Lower leg skin (tissue), 4 donors: ENCODE data around the gene TAOK3. TPM values are rescaled to one million over a fixed set of nuclear protein-coding genes. Genes with fewer than 3 reads are reported as not detected.
"Not testable (repeated sequence)": the region's sequence is repeated elsewhere in the genome, so short reads cannot be mapped to it uniquely, and the experiment has no call there.

Experiments
- DNase-seq, 2 donors: peaks; one replicate each; pipeline ENCODE4 v3.0.0-alpha.2; 2019; ENCODE audit warnings: low spot score in 2 of 2
- H3K4me3 ChIP-seq: fragments of 200-600 bp; sonication (generic); 2 replicates; pipeline ENCODE4 v1.5.1; 2017; ENCODE audit warnings: mild to moderate bottlenecking, low read depth; ENCODE audit not compliant: poor library complexity, severe bottlenecking
- CTCF ChIP-seq, 3 donors: fragments of 450-650 bp; IDR thresholded peaks; one replicate each; pipeline ENCODE4 v1.5.1; 2016; ENCODE audit warnings: antibody characterized with exemption in 3 of 3, mild to moderate bottlenecking in 3 of 3, moderate library complexity in 2 of 3
- POLR2A ChIP-seq, 2 donors: fragments of 450-650 bp; IDR thresholded peaks; one replicate each; pipeline ENCODE4 v1.6.1; 2016 to 2017; ENCODE audit warnings: antibody characterized with exemption in 2 of 2, mild to moderate bottlenecking in 1 of 2, moderate library complexity in 1 of 2
- WGBS, 2 donors: methylation state at CpG; one replicate each; pipeline ENCODE4 v1.1.5; 2018; 5-methylcytosine and 5-hydroxymethylcytosine counted together
- intact Hi-C: fragments of 100-400 bp; cut with DNase I; formaldehyde crosslinking; loops from one replicate; pipeline ENCODE4 v1.15.0; 2023; ENCODE audit warnings: low total_unique reads
- total RNA-seq, 4 donors: library from RNA; depleted of rRNA; stranded (reverse); fragments of >200 nt; gene quantifications; one replicate each; pipeline ENCODE4 v1.1.0, GENCODE V29; 2016

TAOK3 gene
- total RNA-seq, 4 donors from 2014 or later = 15.7 to 46.6 (median 24.7) TPM

- TF ChIP-seq POLR2A (IDR thresholded peaks at IDR 0.05) (no peak), CTCF (IDR thresholded peaks at IDR 0.05) (no peak)
- 61 to 63% methylated on average over 3 of the region's 3 CpGs for WGBS, 2 donors
Measured at GRCh38 chr12:118271183-118271582, 101.5 kb downstream of the TAOK3 start.

GRCh38 chr12:118269806-118270205 is 102.9 kb downstream of the TAOK3 start:
- DNase-seq = no peak
- intact Hi-C loops = no loop called here
- TF ChIP-seq POLR2A (IDR thresholded peaks at IDR 0.05) (no peak), CTCF (IDR thresholded peaks at IDR 0.05) (no peak)
- no peak overlapping the region for H3K4me3 ChIP-seq
- 91 to 93% methylated on average over 1 of the region's 1 CpG for WGBS, 2 donors

More at GRCh38 chr12:118271183-118271582, 101.5 kb downstream of the TAOK3 start:
- no peak overlapping the region for H3K4me3 ChIP-seq
- no peak for DNase-seq
- intact Hi-C loops = no loop called here

- TF ChIP-seq POLR2A (IDR thresholded peaks at IDR 0.05) = no peak
- no peak for TF ChIP-seq CTCF (IDR thresholded peaks at IDR 0.05)
- intact Hi-C loops = no loop called here
- 90% methylated on average over 6 of the region's 6 CpGs for WGBS, 2 donors
- H3K4me3 ChIP-seq = no peak overlapping the region
- no peak for DNase-seq
Measured at GRCh38 chr12:118259079-118259478, 113.6 kb downstream of the TAOK3 start.

GRCh38 chr12:118256352-118256751 is 116.4 kb downstream of the TAOK3 start:
- no peak overlapping the region for H3K4me3 ChIP-seq
- WGBS, 2 donors = 95 to 96% methylated on average over 1 of the region's 1 CpG
- intact Hi-C loops = no loop called here
- no peak for DNase-seq
- TF ChIP-seq POLR2A (IDR thresholded peaks at IDR 0.05) (no peak), CTCF (IDR thresholded peaks at IDR 0.05) (no peak)

GRCh38 chr12:118249547-118249946 is 123.2 kb downstream of the TAOK3 start:
- TF ChIP-seq CTCF (IDR thresholded peaks at IDR 0.05) (no peak), POLR2A (IDR thresholded peaks at IDR 0.05) (no peak)
- no peak overlapping the region for H3K4me3 ChIP-seq
- intact Hi-C loops = no loop called here
- WGBS, 2 donors = 97 to 100% methylated on average over 1 of the region's 1 CpG
- no peak for DNase-seq

GRCh38 chr12:118245886-118246285 is 126.8 kb downstream of the TAOK3 start:
- DNase-seq, intact Hi-C loops, H3K4me3 ChIP-seq: not testable (repeated sequence)
- 94 to 96% methylated on average over 23 to 26 of the region's 26 CpGs for WGBS, 2 donors
